K562 (cell line): ENCODE data around the gene ZNF410. TPM values are rescaled to one million over a fixed set of nuclear protein-coding genes. Genes with fewer than 3 reads are reported as not detected.
A peak's percentile ranks its signal among the peaks of the same experiment; 100 is the strongest.

Source experiments
- BDP1 ChIP-seq: IDR thresholded peaks from 3 replicates; pipeline ENCODE4 v1.6.1; 2011; ENCODE audit not compliant: insufficient read length, insufficient read depth
- E2F8 ChIP-seq: fragments of 450-650 bp; IDR thresholded peaks from 2 replicates; pipeline ENCODE4 v1.7.1; 2018; ENCODE audit warnings: mild to moderate bottlenecking, low read depth; ENCODE audit not compliant: partially characterized antibody
- HDAC6 ChIP-seq: IDR thresholded peaks from 2 replicates; pipeline ENCODE4 v1.6.1; 2012; ENCODE audit warnings: low read depth, mild to moderate bottlenecking, control low read depth, inconsistent platforms, low read length, moderate library complexity
- MAZ ChIP-seq, 2 experiments: fragments of 450-650 bp in 1 of 2; sonication (generic) in 1 of 2; formaldehyde crosslinking; IDR thresholded peaks in 1 of 2; conservative IDR thresholded peaks in 1 of 2; 2 replicates each; pipeline versions ENCODE4 v1.4.0 to v1.5.0; 2020; ENCODE audit warnings: mild to moderate bottlenecking in 1 of 2, missing genetic modification reagents in 1 of 2
- MGA ChIP-seq: fragments of 450-650 bp; IDR thresholded peaks from 2 replicates; pipeline ENCODE4 v1.6.1; 2016; ENCODE audit warnings: mild to moderate bottlenecking, moderate library complexity
- POLR2H ChIP-seq: IDR thresholded peaks from 2 replicates; pipeline ENCODE4 v1.6.1; 2016; ENCODE audit warnings: missing genetic modification characterization, low read depth, mild to moderate bottlenecking, control low read depth, missing compliant biosample characterization, moderate library complexity
- PTRF ChIP-seq: fragments of 450-650 bp; IDR thresholded peaks from 2 replicates; pipeline ENCODE4 v1.6.1; 2016; ENCODE audit warnings: mild to moderate bottlenecking, missing genetic modification characterization, missing compliant biosample characterization
- SAFB2 ChIP-seq: fragments of 200-400 bp; formaldehyde crosslinking; IDR thresholded peaks from 2 replicates; pipeline ENCODE4 v1.6.1; 2018; ENCODE audit warnings: borderline replicate concordance, low read length, low read depth, moderate library complexity; ENCODE audit not compliant: severe bottlenecking
- ZFX ChIP-seq: sonication (generic); formaldehyde crosslinking; IDR thresholded peaks from 2 replicates; pipeline ENCODE4 v1.8.0; 2022; ENCODE audit warnings: mild to moderate bottlenecking, missing genetic modification reagents, moderate library complexity
- polyA plus RNA-seq, 8 experiments: library from polyadenylated mRNA; depleted of rRNA in 4 of 8; stranded (reverse) in 5 of 8; unstranded in 3 of 8; fragments of >200 nt; fragmentation: Nextera tagmentation in 2 of 8; fragmentation: Illumina TruSeq in 1 of 8; extraction: Ambion mirVana in 2 of 8; extraction: Trizol in 1 of 8; gene quantifications; 2 replicates each; pipeline versions ENCODE4 v1.2.1 to v1.2.3, GENCODE V29; 2011 to 2014; ENCODE audit warnings: inconsistent platforms in 1 of 8, missing spikeins in 1 of 8
- total RNA-seq, 7 experiments: library from RNA; depleted of rRNA in 6 of 7; stranded (reverse); fragments of >200 nt in 6 of 7; fragmentation: Illumina TruSeq in 2 of 7; extraction: Trizol in 2 of 7; gene quantifications; 2 replicates each; pipeline versions ENCODE4 v1.2.1 to v1.2.3, GENCODE V29; 2011 to 2021; ENCODE audit warnings: low replicate concordance in 1 of 7
- TF ChIP-seq, protein P1 (sequence below): fragments of 250-450 bp; sonication (Bioruptor Pico); IDR thresholded peaks from 2 replicates; pipeline ENCODE4 v1.4.0; 2020; ENCODE audit warnings: mild to moderate bottlenecking

Gene ZNF410
- total and polyA plus RNA-seq, 9 of the 15 experiments (the other 6 are each of a cell fraction or from before 2014, with no cell fraction given) = 20.5 to 64.8 (median 38.7) TPM

DNA sequence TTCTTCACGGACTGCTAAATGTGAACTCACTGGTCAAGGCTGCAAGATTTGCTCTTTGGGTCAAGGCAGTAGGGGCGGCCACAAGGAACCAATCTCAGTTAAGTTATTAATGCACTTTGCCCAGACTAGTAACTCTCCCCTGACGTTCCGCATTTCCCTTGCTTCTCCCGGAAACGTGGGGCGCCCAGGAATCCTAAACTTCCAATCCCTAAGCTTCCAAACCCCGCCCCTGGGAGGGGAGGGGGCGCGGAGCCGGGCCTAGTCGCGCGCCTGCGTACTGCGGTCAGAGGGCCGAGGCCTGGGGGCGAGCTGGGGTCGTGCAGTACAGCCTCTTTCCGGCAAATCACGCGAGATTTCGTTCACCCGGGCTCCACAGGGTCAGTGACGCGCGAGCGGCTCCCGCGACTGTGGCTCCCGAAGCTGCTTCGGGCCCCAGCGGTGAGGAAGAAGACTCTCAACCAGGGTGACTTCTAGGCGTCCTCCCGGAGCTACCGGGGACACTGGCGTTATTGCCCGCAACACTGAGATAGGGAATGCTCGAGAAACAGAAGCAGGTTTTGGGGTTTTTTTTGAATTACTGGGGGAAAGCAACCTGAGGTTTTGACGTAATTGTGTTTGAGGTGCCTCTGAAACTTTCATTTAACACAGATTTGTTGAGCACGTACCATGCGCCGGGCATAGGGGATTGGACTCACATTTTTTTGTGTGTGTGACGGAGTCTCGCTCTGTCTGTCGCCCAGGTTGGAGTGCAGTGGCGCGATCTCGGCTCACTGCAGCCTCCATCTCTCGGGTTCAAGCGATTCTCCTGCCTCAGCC is 34.9 kb upstream of the ZNF410 start, which contains the start of gene PTGR2 (continued):
- no peak for TF ChIP-seq MGA
- TF ChIP-seq POLR2H (tag) = peak; percentile 75
- TF ChIP-seq, protein P1, sequence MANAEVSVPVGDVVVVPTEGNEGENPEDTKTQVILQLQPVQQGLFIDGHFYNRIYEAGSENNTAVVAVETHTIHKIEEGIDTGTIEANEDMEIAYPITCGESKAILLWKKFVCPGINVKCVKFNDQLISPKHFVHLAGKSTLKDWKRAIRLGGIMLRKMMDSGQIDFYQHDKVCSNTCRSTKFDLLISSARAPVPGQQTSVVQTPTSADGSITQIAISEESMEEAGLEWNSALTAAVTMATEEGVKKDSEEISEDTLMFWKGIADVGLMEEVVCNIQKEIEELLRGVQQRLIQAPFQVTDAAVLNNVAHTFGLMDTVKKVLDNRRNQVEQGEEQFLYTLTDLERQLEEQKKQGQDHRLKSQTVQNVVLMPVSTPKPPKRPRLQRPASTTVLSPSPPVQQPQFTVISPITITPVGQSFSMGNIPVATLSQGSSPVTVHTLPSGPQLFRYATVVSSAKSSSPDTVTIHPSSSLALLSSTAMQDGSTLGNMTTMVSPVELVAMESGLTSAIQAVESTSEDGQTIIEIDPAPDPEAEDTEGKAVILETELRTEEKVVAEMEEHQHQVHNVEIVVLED (CRISPR knock-in tag) = no peak
- TF ChIP-seq ZFX (CRISPR knock-in tag) = peak; percentile 92
- TF ChIP-seq HDAC6 = no peak
- TF ChIP-seq E2F8 = no peak
- no peak for TF ChIP-seq PTRF (tag)
- TF ChIP-seq SAFB2 = no peak
- no peak for TF ChIP-seq BDP1
- TF ChIP-seq MAZ (CRISPR knock-in tag; conservative IDR thresholded peaks at IDR 0.05 in 1 of 2, IDR thresholded peaks at IDR 0.05 in 1 of 2) = peak; percentile 88 to 99
